Epithelial cell of esophagus (primary cell): ENCODE results near the gene CADM1.

Experiments used
- DNase-seq: peaks from one replicate; pipeline ENCODE4 v3.0.0; 2010; ENCODE audit warnings: low read depth
- H3K4me3 ChIP-seq: 2 replicates; pipeline ENCODE4 v1.5.1; 2011; ENCODE audit warnings: mild to moderate bottlenecking, low read length, control low read depth
- TF ChIP-seq, protein P1 (sequence below): IDR thresholded peaks from 2 replicates; pipeline ENCODE4 v1.5.1; 2011; ENCODE audit warnings: low read depth, mild to moderate bottlenecking, low read length, control low read depth, inconsistent platforms; ENCODE audit not compliant: insufficient read depth; ENCODE audit errors: missing control alignments

CADM1 gene

DNA sequence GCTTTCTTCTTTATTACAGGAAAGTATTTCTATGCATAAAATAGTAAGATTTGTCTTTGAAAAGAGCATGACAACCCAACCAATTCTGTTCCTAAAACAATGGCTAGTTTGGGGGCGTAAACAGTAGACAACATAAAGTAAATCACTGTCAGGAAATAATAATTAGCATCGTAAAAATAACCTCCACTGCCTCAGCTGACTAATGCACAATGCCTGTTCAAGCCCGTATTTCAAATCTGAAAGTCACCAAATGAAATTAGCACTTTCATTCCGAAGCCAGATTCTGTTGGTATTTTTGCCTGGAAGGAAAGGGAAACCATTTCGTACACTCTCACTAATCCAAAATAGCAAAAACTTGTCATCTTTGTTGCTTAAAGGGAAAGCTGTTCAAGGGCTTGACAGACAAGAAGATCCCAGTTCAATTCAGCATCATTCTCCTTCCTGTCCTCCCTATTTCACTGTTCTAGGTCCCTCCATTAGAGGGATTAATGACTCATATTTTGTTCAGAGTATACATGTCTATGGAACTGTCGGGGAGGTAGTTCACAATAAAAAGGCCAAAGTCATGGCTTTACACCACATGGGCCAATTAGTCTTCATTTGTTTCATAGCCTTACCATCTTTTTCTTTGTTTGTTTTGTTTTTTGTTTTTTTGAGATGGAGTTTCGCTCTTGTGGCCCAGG, 154.7 kb downstream of the CADM1 start:
- DNase-seq: no peak
- H3K4me3 ChIP-seq: no peak overlapping the region
- TF ChIP-seq, protein P1, sequence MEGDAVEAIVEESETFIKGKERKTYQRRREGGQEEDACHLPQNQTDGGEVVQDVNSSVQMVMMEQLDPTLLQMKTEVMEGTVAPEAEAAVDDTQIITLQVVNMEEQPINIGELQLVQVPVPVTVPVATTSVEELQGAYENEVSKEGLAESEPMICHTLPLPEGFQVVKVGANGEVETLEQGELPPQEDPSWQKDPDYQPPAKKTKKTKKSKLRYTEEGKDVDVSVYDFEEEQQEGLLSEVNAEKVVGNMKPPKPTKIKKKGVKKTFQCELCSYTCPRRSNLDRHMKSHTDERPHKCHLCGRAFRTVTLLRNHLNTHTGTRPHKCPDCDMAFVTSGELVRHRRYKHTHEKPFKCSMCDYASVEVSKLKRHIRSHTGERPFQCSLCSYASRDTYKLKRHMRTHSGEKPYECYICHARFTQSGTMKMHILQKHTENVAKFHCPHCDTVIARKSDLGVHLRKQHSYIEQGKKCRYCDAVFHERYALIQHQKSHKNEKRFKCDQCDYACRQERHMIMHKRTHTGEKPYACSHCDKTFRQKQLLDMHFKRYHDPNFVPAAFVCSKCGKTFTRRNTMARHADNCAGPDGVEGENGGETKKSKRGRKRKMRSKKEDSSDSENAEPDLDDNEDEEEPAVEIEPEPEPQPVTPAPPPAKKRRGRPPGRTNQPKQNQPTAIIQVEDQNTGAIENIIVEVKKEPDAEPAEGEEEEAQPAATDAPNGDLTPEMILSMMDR: no peak

DNA sequence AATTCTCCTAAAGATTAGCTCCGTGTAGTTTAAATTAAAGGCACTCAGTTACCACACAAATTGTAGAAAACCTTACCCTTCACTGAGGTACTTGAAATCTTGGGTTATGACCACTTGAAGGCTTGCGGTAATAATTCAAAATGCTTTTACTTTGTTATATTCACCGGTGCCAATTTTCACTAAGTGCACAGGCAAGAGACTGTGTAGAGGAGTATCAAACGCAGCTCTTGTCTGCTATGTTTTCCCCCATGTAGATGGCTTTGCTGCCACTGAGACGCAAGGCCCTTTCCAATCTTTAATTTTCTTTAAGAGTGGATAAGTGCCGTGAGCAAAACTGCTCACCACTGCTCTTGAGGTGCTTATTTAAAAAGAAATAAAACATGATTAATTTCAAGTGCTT, 155.8 kb downstream of the CADM1 start:
- TF ChIP-seq, protein P1: no peak
- no peak for DNase-seq
- H3K4me3 ChIP-seq: no peak overlapping the region

DNA sequence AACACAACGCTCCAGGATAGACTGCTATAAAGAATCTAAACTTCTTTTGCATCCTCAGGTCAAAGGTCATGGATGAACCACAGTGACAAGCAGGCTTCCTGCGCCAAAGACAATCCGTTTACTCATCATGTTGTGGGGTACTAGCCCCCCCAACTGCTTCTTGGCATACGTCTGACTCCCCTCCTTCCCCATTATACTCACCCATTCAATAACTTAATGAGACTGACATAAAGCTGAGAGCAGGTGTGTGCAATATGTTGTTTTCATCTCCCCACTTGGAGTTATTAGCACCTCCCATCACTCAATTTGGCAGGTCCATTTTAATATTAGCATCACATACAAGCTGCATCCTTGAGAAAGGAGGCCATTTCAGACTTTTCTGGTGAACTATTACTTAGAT, 157.1 kb downstream of the CADM1 start:
- TF ChIP-seq, protein P1: no peak
- no peak overlapping the region for H3K4me3 ChIP-seq
- no peak for DNase-seq

DNA sequence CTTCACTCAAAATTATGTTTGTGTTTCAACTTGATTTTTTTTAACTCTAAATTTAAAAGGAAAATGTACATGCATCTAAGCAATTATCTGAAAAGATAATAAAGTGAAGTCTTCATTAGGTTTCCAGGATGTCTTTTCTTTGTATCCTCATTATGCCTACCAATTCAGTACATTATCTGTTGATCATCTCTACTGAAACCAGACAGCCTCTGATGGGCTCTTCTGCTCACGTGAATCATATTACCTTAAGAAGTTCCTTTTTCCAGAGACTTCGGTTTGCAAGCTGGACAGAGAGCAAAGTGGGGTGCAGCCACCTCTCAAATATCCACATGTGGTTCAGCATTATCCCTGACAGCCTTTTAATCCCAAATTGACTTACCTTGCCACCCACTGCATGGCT, 158.4 kb downstream of the CADM1 start:
- TF ChIP-seq, protein P1: no peak
- no peak for DNase-seq
- H3K4me3 ChIP-seq: no peak overlapping the region

DNA sequence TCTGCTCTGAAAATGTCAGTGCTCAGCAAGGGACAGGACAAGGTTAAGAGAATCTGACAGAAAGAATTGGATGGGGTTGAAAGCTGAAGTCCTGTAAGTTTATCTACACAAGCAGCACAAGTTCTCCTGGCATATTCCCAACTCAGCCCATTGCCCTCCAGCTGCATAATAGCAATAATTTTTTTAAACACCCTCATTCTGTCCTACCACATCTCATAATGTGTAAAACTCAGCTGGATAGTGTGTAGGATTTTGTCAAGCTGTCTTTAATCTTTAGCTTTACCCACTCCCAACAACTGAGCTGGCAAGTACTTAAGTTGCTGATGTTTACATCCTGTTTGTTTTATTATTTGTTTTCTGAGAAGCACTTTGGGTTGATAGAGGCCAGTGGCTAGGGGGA, 158.9 kb downstream of the CADM1 start:
- no peak for DNase-seq
- TF ChIP-seq, protein P1: no peak
- H3K4me3 ChIP-seq: no peak overlapping the region

DNA sequence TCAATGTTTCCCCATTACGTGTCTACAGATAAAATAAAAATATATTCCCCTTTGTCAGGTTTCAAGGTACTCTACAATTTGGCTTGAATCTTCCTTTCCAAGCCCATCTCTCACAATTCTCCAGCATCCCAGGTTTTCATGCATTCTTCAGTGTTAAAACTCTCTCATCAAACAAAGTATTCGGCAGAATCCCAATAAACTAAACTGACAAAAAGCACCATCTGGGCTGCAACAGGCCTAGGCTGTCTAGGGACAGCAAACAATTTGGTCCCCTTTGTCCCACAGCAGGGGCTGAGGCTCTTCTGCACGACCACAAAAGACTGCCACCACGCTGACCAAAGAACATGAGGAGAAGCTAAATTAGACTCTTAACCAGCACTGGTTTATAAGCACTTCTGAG, 159.4 kb downstream of the CADM1 start:
- no peak for DNase-seq
- H3K4me3 ChIP-seq: no peak overlapping the region
- TF ChIP-seq, protein P1: no peak

DNA sequence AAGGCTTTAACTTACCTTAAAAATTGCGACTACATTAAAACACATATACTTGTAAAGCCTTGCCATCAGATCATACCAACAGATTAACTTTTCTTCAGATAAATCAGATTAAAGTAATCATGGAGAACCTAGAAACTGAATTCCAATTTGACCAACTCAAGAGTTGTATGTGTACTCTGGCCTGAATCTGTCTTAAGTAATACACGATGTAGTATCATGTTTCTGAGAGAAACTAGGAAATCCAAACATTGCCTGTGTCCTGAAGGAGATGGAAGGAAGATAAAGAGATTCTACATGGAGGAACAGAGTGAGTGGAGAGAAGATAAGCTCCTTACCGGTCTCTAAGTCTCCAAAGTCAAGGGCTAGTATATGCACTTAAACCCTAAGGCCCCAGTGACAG, 162.1 kb downstream of the CADM1 start:
- TF ChIP-seq, protein P1: no peak
- no peak for DNase-seq

More for the DNA sequence above, 162.1 kb downstream of the CADM1 start:
- no peak overlapping the region for H3K4me3 ChIP-seq
